GM21528 (cell line): ENCODE data around the gene KANSL1.
"Not testable (repeated sequence)": the region's sequence is repeated elsewhere in the genome, so short reads cannot be mapped to it uniquely, and the experiment has no call there.

ENCODE experiments used
- ATAC-seq: cut with Tn5 transposase; IDR thresholded peaks from one replicate; pipeline ENCODE4 v1.9.1; 2021; ENCODE audit warnings: mild to moderate bottlenecking, moderate library complexity; ENCODE audit not compliant: unreplicated experiment, low FRiP score

Gene KANSL1

GRCh38 chr17:46193151-46193625, at the start of gene KANSL1:
TSS of gene KANSL1 (minus strand) at chr17:46193429. CDS start at chr17:46172143, 21,286 bp downstream.
- peak; percentile 59 for ATAC-seq

GRCh38 chr17:46231359-46231758, 38.1 kb upstream of the KANSL1 start:
- not testable (repeated sequence) for ATAC-seq

GRCh38 chr17:46225274-46225794, 32.1 kb upstream of the KANSL1 start:
- peak; percentile 96 for ATAC-seq

- peak; percentile 39 for ATAC-seq
Observed at GRCh38 chr17:46224864-46225263, 31.6 kb upstream of the KANSL1 start.

- not testable (repeated sequence) for ATAC-seq
Observed at GRCh38 chr17:46223041-46223440, 29.8 kb upstream of the KANSL1 start.

GRCh38 chr17:46216682-46217081, 23.5 kb upstream of the KANSL1 start:
- no peak for ATAC-seq

- ATAC-seq, result no peak
Observed at GRCh38 chr17:46212634-46213435, 19.6 kb upstream of the KANSL1 start.

GRCh38 chr17:46208997-46209396, 15.8 kb upstream of the KANSL1 start:
- no peak for ATAC-seq

GRCh38 chr17:46205975-46206374, 12.7 kb upstream of the KANSL1 start:
- ATAC-seq, result no peak

- ATAC-seq, result no peak
Observed at GRCh38 chr17:46202424-46202823, 9.2 kb upstream of the KANSL1 start.

- no peak for ATAC-seq
Observed at GRCh38 chr17:46201491-46201890, 8.3 kb upstream of the KANSL1 start.

GRCh38 chr17:46200197-46200596, 7.0 kb upstream of the KANSL1 start:
- ATAC-seq, result no peak

GRCh38 chr17:46199379-46199778, 6.2 kb upstream of the KANSL1 start:
- no peak for ATAC-seq

GRCh38 chr17:46198233-46198632, 5.0 kb upstream of the KANSL1 start:
- no peak for ATAC-seq

- no peak for ATAC-seq
Observed at GRCh38 chr17:46197530-46197929, 4.3 kb upstream of the KANSL1 start.

- no peak for ATAC-seq
Observed at GRCh38 chr17:46195939-46196716, 2.9 kb upstream of the KANSL1 start.

GRCh38 chr17:46195217-46195855, 2.1 kb upstream of the KANSL1 start:
- ATAC-seq, result no peak

- ATAC-seq, result no peak
Observed at GRCh38 chr17:46194393-46195216, 1.4 kb upstream of the KANSL1 start.

- peak; percentile 60 for ATAC-seq
Observed at GRCh38 chr17:46193626-46194392, 580 bp upstream of the KANSL1 start.
